Smooth muscle cell (in vitro differentiated cells): ENCODE measurements around the gene BLOC1S1. TPM values are rescaled to one million over a fixed set of nuclear protein-coding genes. Genes with fewer than 3 reads are reported as not detected.
"Not testable (repeated sequence)": the region's sequence is repeated elsewhere in the genome, so short reads cannot be mapped to it uniquely, and the experiment has no call there.

ENCODE experiments used
- DNase-seq: peaks from one replicate; lab custom pipeline; 2025; ENCODE audit not compliant: unreplicated experiment; lab: John Stamatoyannopoulos, UW
- H2AFZ ChIP-seq: fragments of 200-600 bp; sonication (generic); 2 replicates; pipeline ENCODE4 v1.6.0; 2016; ENCODE audit warnings: antibody characterized with exemption, low read depth, mild to moderate bottlenecking
- H3F3A ChIP-seq: fragments of 200-600 bp; sonication (generic); 2 replicates; pipeline ENCODE4 v1.6.0; 2017; ENCODE audit warnings: antibody characterized with exemption, low read depth
- H3K27ac ChIP-seq: fragments of 200-600 bp; sonication (generic); 2 replicates; pipeline ENCODE4 v1.5.1; 2016; ENCODE audit warnings: low read depth, mild to moderate bottlenecking
- H3K27me3 ChIP-seq: fragments of 200-600 bp; sonication (generic); 2 replicates; pipeline ENCODE4 v1.6.1; 2016; ENCODE audit warnings: low read depth, mild to moderate bottlenecking
- H3K36me3 ChIP-seq: fragments of 200-600 bp; sonication (generic); 2 replicates; pipeline ENCODE4 v1.5.1; 2016; ENCODE audit warnings: low read depth
- H3K4me1 ChIP-seq: fragments of 200-600 bp; sonication (generic); 2 replicates; pipeline ENCODE4 v1.5.1; 2016; ENCODE audit warnings: low read depth
- H3K4me2 ChIP-seq: fragments of 200-600 bp; sonication (generic); 2 replicates; pipeline ENCODE4 v1.6.0; 2016; ENCODE audit warnings: mild to moderate bottlenecking
- H3K4me3 ChIP-seq: fragments of 200-600 bp; sonication (generic); 2 replicates; pipeline ENCODE4 v1.5.1; 2016; ENCODE audit warnings: mild to moderate bottlenecking
- H3K79me2 ChIP-seq: fragments of 200-600 bp; sonication (generic); 2 replicates; pipeline ENCODE4 v1.6.0; 2016; ENCODE audit warnings: low read depth, mild to moderate bottlenecking
- H3K9ac ChIP-seq: fragments of 200-600 bp; sonication (generic); 2 replicates; pipeline ENCODE4 v1.6.0; 2016; ENCODE audit warnings: low read depth
- H3K9me3 ChIP-seq: fragments of 200-600 bp; sonication (generic); replicated peaks from 2 replicates; pipeline ENCODE4 v1.5.1; 2016; ENCODE audit warnings: low read depth
- H4K20me1 ChIP-seq: fragments of 200-600 bp; sonication (generic); 2 replicates; pipeline ENCODE4 v1.6.0; 2016; ENCODE audit warnings: low read depth
- WGBS: methylation state at CpG from one replicate; pipeline ENCODE4 v1.1.7; 2016; ENCODE audit warnings: low lambda C conversion rate; 5-methylcytosine and 5-hydroxymethylcytosine counted together
- polyA plus RNA-seq: library from polyadenylated mRNA; unstranded; fragments of >200 nt; fragmentation: Nextera tagmentation; extraction: Ambion mirVana; gene quantifications from 2 replicates; pipeline ENCODE4 v1.2.1, GENCODE V29; 2016
- total RNA-seq: library from RNA; depleted of rRNA; stranded (reverse); fragments of >200 nt; gene quantifications from 2 replicates; pipeline ENCODE4 v1.2.3, GENCODE V29; 2014
- TF ChIP-seq, protein P1 (sequence below): fragments of 200-600 bp; sonication (generic); IDR thresholded peaks from 2 replicates; pipeline ENCODE4 v1.5.1; 2017; ENCODE audit warnings: borderline replicate concordance, mild to moderate bottlenecking, antibody characterized with exemption; ENCODE audit not compliant: insufficient read depth, poor library complexity, severe bottlenecking

The BLOC1S1 gene
- total and polyA plus RNA-seq, 2 experiments from 2014 or later, result 146 to 150 TPM

DNA sequence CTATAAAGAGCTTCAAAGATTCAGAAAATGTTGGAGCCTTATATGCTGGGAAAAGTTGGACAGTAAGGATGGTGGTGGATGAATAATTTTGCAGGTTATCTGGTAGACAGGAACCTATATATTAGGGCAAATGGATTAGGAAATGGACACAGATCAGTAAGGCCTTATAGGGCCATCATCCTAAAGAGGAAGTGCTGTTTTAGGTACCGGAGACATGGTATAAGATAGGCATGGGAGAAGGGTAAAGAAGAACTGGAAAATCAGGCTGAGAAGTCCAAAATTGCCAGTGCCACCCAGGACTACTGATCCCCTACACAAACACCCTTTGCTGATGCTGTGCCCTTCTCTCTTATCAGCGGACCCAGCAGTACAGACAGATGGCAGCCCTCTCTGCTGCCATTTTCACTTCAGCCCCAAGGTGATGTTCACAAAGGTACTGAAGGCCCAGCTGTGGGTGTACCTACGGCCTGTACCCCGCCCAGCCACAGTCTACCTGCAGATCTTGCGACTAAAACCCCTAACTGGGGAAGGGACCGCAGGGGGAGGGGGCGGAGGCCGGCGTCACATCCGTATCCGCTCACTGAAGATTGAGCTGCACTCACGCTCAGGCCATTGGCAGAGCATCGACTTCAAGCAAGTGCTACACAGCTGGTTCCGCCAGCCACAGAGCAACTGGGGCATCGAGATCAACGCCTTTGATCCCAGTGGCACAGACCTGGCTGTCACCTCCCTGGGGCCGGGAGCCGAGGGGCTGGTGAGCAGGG, 32.6 kb downstream of the BLOC1S1 start:
- no peak overlapping the region for H3K27ac ChIP-seq
- TF ChIP-seq, protein P1, sequence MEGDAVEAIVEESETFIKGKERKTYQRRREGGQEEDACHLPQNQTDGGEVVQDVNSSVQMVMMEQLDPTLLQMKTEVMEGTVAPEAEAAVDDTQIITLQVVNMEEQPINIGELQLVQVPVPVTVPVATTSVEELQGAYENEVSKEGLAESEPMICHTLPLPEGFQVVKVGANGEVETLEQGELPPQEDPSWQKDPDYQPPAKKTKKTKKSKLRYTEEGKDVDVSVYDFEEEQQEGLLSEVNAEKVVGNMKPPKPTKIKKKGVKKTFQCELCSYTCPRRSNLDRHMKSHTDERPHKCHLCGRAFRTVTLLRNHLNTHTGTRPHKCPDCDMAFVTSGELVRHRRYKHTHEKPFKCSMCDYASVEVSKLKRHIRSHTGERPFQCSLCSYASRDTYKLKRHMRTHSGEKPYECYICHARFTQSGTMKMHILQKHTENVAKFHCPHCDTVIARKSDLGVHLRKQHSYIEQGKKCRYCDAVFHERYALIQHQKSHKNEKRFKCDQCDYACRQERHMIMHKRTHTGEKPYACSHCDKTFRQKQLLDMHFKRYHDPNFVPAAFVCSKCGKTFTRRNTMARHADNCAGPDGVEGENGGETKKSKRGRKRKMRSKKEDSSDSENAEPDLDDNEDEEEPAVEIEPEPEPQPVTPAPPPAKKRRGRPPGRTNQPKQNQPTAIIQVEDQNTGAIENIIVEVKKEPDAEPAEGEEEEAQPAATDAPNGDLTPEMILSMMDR, result no peak
- H3K9ac ChIP-seq, result no peak overlapping the region
- no peak overlapping the region for H3K4me2 ChIP-seq
- H3K27me3 ChIP-seq, result no peaks in the 10 kb centered on the region
- no peaks in the 10 kb centered on the region for H3K9me3 ChIP-seq
- peaks cover 48% of the 10 kb centered on the region for H4K20me1 ChIP-seq
- peaks cover 5% of the 10 kb centered on the region for H3K36me3 ChIP-seq
- DNase-seq, result no peak
- no peak overlapping the region for H3K4me3 ChIP-seq
- peaks cover 31% of the 10 kb centered on the region for H3K4me1 ChIP-seq
- H2AFZ ChIP-seq, result no peak overlapping the region
- WGBS, result 97% methylated on average over 18 of the region's 18 CpGs
- H3F3A ChIP-seq, result no peaks in the 10 kb centered on the region
- peaks cover 7% of the 10 kb centered on the region for H3K79me2 ChIP-seq

DNA sequence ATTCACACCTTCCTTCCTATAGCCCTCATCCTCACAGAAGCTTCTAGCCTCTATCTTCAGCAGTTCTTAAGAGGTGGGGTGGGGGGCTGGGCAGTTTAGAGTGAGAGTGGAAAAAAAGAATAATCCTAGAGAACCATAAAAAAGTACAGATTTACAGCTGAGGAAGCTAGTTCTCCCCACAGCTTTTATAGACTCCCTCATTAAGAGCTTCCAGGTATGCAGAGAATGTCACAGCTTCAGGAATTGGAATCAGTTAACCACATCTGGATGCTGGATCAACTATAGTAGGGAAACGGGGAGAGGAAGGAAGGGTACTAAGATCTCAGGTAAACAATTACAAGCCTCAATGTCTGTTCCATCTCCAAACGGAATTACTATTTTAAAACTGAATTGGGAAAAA, 39.4 kb downstream of the BLOC1S1 start:
- Histone ChIP-seq H2AFZ (no peak overlapping the region), H3K36me3 (peaks cover 21% of the 10 kb centered on the region), H3K9me3 (no peaks in the 10 kb centered on the region), H4K20me1 (peaks cover 11% of the 10 kb centered on the region), H3F3A (peaks cover 8% of the 10 kb centered on the region), H3K9ac (no peak overlapping the region), H3K27ac (peak overlapping the region; percentile 24), H3K4me2 (no peak overlapping the region), H3K79me2 (no peaks in the 10 kb centered on the region), H3K27me3 (no peaks in the 10 kb centered on the region), H3K4me3 (no peak overlapping the region), H3K4me1 (peaks cover 13% of the 10 kb centered on the region)
- 35% methylated on average over 2 of the region's 2 CpGs for WGBS
- TF ChIP-seq, protein P1, result no peak
- DNase-seq, result no peak

DNA sequence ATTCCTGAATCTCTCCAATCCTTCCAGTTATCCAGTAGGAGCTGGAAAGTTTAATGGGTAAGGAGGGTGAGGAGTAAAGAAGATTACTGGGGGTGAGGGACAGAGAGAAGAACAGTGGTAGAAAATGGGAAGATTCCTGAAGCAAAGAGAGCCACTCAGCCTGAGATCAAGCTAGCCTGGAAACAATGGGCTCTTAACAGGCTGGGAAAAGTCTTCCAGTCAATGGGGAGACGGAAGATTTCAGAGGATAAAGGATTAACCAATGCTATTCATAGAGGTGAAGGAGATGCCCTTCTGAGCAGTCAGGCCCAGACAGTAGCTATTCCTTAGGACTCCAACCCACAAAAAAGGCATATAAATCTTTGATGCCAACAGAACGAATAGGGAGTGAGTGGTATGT, 41.9 kb downstream of the BLOC1S1 start:
- Histone ChIP-seq H3K9ac (no peak overlapping the region), H4K20me1 (peaks cover 24% of the 10 kb centered on the region), H3K4me3 (no peak overlapping the region), H3F3A (peaks cover 8% of the 10 kb centered on the region), H3K9me3 (no peaks in the 10 kb centered on the region), H3K27ac (no peak overlapping the region), H2AFZ (no peak overlapping the region), H3K36me3 (peaks cover 20% of the 10 kb centered on the region), H3K4me2 (no peak overlapping the region), H3K27me3 (no peaks in the 10 kb centered on the region), H3K79me2 (peaks cover 3% of the 10 kb centered on the region), H3K4me1 (peaks cover 13% of the 10 kb centered on the region)
- no peak for DNase-seq
- TF ChIP-seq, protein P1, result no peak
- WGBS, result 62% methylated on average over 2 of the region's 2 CpGs

DNA sequence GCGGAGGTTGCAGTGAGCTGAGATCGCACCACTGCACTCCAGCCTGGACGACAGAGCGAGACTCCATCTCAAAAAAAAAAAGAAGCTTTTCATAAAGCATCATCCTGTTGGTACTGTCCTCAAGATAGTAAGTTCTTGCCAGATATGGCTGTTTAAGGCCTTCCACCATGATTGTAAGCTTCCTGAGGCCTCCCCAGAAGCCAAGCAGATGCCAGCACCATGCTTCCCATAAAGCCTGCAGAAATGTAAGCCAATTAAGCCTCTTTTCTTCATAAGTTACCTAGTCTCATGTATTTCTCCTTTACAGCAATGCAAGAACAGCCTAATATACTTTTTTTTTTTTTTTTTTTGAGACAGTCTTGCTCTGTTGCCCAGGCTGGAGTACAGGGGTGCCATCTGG, 42.7 kb downstream of the BLOC1S1 start:
- not testable (repeated sequence) for H3K9me3 ChIP-seq, DNase-seq, H3K27ac ChIP-seq, H3K9ac ChIP-seq, H3K4me2 ChIP-seq, H3K4me3 ChIP-seq, H3K79me2 ChIP-seq, H3F3A ChIP-seq, H2AFZ ChIP-seq, H3K27me3 ChIP-seq
- WGBS, result 98% methylated on average over 4 of the region's 4 CpGs
- Histone ChIP-seq H3K4me1 (peaks cover 13% of the 10 kb centered on the region), H3K36me3 (peaks cover 20% of the 10 kb centered on the region), H4K20me1 (peaks cover 30% of the 10 kb centered on the region)
